ENCODE data around the gene INPP5A. TPM values are rescaled to one million over a fixed set of nuclear protein-coding genes. Genes with fewer than 3 reads are reported as not detected.
"Not testable (repeated sequence)": the region's sequence is repeated elsewhere in the genome, so short reads cannot be mapped to it uniquely, and the experiment has no call there.

The INPP5A gene
- total and polyA plus RNA-seq, 2 experiments from 2014 or later, result 41.2 to 53.6 TPM

- Histone ChIP-seq H2AFZ (no peak overlapping the region), H4K20me1 (ENCODE audit: insufficient read depth, poor library complexity, severe bottlenecking) (no peaks in the 10 kb centered on the region), H3K79me2 (no peaks in the 10 kb centered on the region), H3K9me3 (ENCODE audit: low read depth) (no peaks in the 10 kb centered on the region), H3K9me2 (replicated peaks; ENCODE audit: insufficient read depth) (no peaks in the 10 kb centered on the region), H3K27ac (no peak overlapping the region), H3K4me3 (no peak overlapping the region), H3K27me3 (no peaks in the 10 kb centered on the region), H3K4me2 (no peak overlapping the region), H3K36me3 (replicated peaks; ENCODE audit: insufficient read depth, low read depth) (no peaks in the 10 kb centered on the region), H3K4me1 (ENCODE audit: insufficient read depth) (no peaks in the 10 kb centered on the region)
- TF ChIP-seq EZH2phosphoT487 (IDR thresholded peaks at IDR 0.05; ENCODE audit: low read depth, severe bottlenecking, unreplicated experiment) (no peak), EZH2 (IDR thresholded peaks at IDR 0.05; ENCODE audit: borderline replicate concordance) (no peak), CTCF (IDR thresholded peaks at IDR 0.05; ENCODE audit: poor library complexity) (no peak)
- no peak for DNase-seq (ENCODE audit: low spot score)
- 98% methylated on average over 3 of the region's 3 CpGs for WGBS (ENCODE audit: low lambda C conversion rate, missing lambda C conversion rate)
Observed at GRCh38 chr10:132679640-132680039, 142.1 kb downstream of the INPP5A start.

DNA sequence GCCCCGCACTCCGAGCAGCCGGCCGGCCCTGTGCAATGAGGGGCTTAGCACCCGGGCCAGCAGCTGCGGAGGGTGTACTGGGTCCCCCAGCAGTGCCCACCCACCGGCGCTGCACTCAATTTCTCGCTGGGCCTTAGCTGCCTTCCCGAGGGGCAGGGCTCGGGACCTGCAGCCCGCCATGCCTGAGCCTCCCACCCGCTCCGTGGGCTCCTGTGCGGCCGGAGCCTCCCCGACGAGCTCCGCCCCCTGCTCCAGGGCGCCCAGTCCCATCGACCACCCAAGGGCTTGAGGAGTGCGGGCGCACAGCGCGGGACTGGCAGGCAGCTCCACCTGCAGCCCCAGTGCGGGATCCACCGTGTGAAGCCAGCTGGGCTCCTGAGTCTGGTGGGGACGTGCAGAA, 143.2 kb downstream of the INPP5A start:
- H3K4me3 ChIP-seq; H3K79me2 ChIP-seq; H3K27ac ChIP-seq; H3K27me3 ChIP-seq; H3K36me3 ChIP-seq (replicated peaks; ENCODE audit: insufficient read depth, low read depth); H3K4me2 ChIP-seq; H2AFZ ChIP-seq; H3K4me1 ChIP-seq (ENCODE audit: insufficient read depth); H3K9me3 ChIP-seq (ENCODE audit: low read depth); DNase-seq (ENCODE audit: low spot score); H3K9me2 ChIP-seq (replicated peaks; ENCODE audit: insufficient read depth); H4K20me1 ChIP-seq (ENCODE audit: insufficient read depth, poor library complexity, severe bottlenecking): not testable (repeated sequence)
- WGBS (ENCODE audit: low lambda C conversion rate, missing lambda C conversion rate), result 97% methylated on average over 12 of the region's 28 CpGs

GRCh38 chr10:132681858-132682755, 144.5 kb downstream of the INPP5A start:
- H3K36me3 ChIP-seq (replicated peaks; ENCODE audit: insufficient read depth, low read depth), result no peaks in the 10 kb centered on the region
- 95% methylated on average over 25 of the region's 25 CpGs for WGBS (ENCODE audit: low lambda C conversion rate, missing lambda C conversion rate)
- no peaks in the 10 kb centered on the region for H3K79me2 ChIP-seq
- H4K20me1 ChIP-seq (ENCODE audit: insufficient read depth, poor library complexity, severe bottlenecking), result peaks cover 4% of the 10 kb centered on the region
- H3K4me3 ChIP-seq, result no peak overlapping the region
- H3K9me2 ChIP-seq (replicated peaks; ENCODE audit: insufficient read depth), result no peaks in the 10 kb centered on the region
- no peak overlapping the region for H2AFZ ChIP-seq
- no peaks in the 10 kb centered on the region for H3K9me3 ChIP-seq (ENCODE audit: low read depth)
- H3K4me2 ChIP-seq, result no peak overlapping the region
- DNase-seq (ENCODE audit: low spot score), result no peak
- H3K4me1 ChIP-seq (ENCODE audit: insufficient read depth), result peaks cover 6% of the 10 kb centered on the region
- H3K27me3 ChIP-seq, result no peaks in the 10 kb centered on the region
- no peak for TF ChIP-seq CTCF (IDR thresholded peaks at IDR 0.05; ENCODE audit: poor library complexity)
- no peak overlapping the region for H3K27ac ChIP-seq

DNA sequence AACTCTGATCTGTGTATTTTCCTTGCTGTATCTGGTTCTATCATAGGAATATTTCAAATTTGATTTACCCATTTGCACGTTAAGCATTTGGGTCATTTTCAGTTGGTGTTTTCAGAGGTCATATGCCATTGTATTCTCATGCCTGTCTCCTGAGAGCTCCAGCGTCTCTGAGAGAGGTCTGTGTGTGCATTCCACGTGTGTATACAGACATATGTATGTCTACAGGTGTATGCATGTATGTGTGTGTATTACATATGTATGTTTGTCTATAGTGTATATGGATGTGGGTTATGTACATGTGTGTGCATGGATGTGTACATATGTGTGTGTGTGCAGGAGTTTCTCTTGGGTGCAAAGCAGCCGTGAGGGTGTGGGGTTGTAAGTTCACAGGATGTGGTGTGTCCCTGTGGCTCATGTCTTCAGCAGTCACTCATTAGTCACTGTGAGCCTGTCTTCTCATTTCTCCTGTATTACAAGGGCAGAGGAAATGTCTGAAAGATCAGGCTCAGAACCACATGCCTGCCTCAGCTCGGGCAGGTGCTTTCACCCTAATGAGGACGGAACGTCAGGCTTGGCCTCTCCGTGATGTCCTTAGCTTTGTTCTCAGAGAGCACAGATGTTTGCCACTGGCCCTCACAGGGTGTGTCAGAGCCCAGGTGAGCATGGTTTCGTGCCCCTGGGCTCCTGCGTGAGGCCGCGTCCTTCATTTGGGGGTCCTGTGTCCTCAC, 146.7 kb downstream of the INPP5A start:
- peaks cover 4% of the 10 kb centered on the region for H4K20me1 ChIP-seq (ENCODE audit: insufficient read depth, poor library complexity, severe bottlenecking)
- H3K4me3 ChIP-seq, result no peak overlapping the region
- no peaks in the 10 kb centered on the region for H3K27me3 ChIP-seq
- no peaks in the 10 kb centered on the region for H3K36me3 ChIP-seq (replicated peaks; ENCODE audit: insufficient read depth, low read depth)
- H3K27ac ChIP-seq, result peak overlapping the region; percentile 85
- TF ChIP-seq EZH2 (IDR thresholded peaks at IDR 0.05; ENCODE audit: borderline replicate concordance) (no peak), CTCF (IDR thresholded peaks at IDR 0.05; ENCODE audit: poor library complexity) (no peak), EZH2phosphoT487 (IDR thresholded peaks at IDR 0.05; ENCODE audit: low read depth, severe bottlenecking, unreplicated experiment) (no peak)
- H3K9me3 ChIP-seq (ENCODE audit: low read depth), result no peaks in the 10 kb centered on the region
- peak overlapping the region; percentile 70 for H3K4me2 ChIP-seq
- DNase-seq (ENCODE audit: low spot score), result no peak
- no peak overlapping the region for H2AFZ ChIP-seq
- no peaks in the 10 kb centered on the region for H3K79me2 ChIP-seq
- WGBS (ENCODE audit: low lambda C conversion rate, missing lambda C conversion rate), result 90% methylated on average over 12 of the region's 12 CpGs
- H3K9me2 ChIP-seq (replicated peaks; ENCODE audit: insufficient read depth), result no peaks in the 10 kb centered on the region
- peaks cover 6% of the 10 kb centered on the region for H3K4me1 ChIP-seq (ENCODE audit: insufficient read depth)
